OCI-LY3 (cell line): ENCODE data around the gene HIPK4.

Experiments used
- EZH2phosphoT487 ChIP-seq: fragments of 200-600 bp; shearing (Covaris generic); IDR thresholded peaks from 2 replicates; pipeline ENCODE4 v1.6.1; 2018; ENCODE audit warnings: antibody characterized with exemption, mixed run types, low read depth
- TF ChIP-seq, protein P1 (sequence below): fragments of 200-600, 300-600 bp; sonication (generic); IDR thresholded peaks from 2 replicates; pipeline ENCODE4 v1.5.1; 2014; ENCODE audit warnings: antibody characterized with exemption, low read length, low read depth

- TF ChIP-seq, protein P1, sequence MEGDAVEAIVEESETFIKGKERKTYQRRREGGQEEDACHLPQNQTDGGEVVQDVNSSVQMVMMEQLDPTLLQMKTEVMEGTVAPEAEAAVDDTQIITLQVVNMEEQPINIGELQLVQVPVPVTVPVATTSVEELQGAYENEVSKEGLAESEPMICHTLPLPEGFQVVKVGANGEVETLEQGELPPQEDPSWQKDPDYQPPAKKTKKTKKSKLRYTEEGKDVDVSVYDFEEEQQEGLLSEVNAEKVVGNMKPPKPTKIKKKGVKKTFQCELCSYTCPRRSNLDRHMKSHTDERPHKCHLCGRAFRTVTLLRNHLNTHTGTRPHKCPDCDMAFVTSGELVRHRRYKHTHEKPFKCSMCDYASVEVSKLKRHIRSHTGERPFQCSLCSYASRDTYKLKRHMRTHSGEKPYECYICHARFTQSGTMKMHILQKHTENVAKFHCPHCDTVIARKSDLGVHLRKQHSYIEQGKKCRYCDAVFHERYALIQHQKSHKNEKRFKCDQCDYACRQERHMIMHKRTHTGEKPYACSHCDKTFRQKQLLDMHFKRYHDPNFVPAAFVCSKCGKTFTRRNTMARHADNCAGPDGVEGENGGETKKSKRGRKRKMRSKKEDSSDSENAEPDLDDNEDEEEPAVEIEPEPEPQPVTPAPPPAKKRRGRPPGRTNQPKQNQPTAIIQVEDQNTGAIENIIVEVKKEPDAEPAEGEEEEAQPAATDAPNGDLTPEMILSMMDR: no peak
- TF ChIP-seq EZH2phosphoT487: no peak
These were observed 34.9 kb upstream of the HIPK4 start for GRCh38 chr19:40424637-40425449.
